IMR-90 (cell line): ENCODE results near the gene EPSTI1.

Source experiments
- BHLHE40 ChIP-seq: fragments of 150-350 bp; IDR thresholded peaks from 2 replicates; pipeline ENCODE4 v1.6.1; 2016; ENCODE audit warnings: mild to moderate bottlenecking, low read depth, low read length
- CTCF ChIP-seq: conservative IDR thresholded peaks from 2 replicates; pipeline ENCODE4 v1.5.1; 2012; ENCODE audit warnings: mild to moderate bottlenecking, low read depth, low read length, improper control_type of control experiment
- USF2 ChIP-seq: fragments of 150-350 bp; IDR thresholded peaks from 2 replicates; pipeline ENCODE4 v1.6.1; 2017; ENCODE audit warnings: mild to moderate bottlenecking, antibody characterized with exemption, low read length, low read depth

- TF ChIP-seq BHLHE40 (no peak), CTCF (no peak), USF2 (no peak)
Observed at GRCh38 chr13:43033038-43033437, 41.0 kb upstream of the EPSTI1 start.
